CD4-positive, alpha-beta T cell (primary cell): ENCODE results near the gene CUEDC1. TPM values are rescaled to one million over a fixed set of nuclear protein-coding genes. Genes with fewer than 3 reads are reported as not detected.

Experiments
- ATAC-seq: fragments of 200-7000 bp; cut with Tn5 transposase; one replicate; pipeline ENCODE4 v1.10.0; 2022; ENCODE audit warnings: mild to moderate bottlenecking; ENCODE audit not compliant: poor library complexity
- CTCF ChIA-PET: fragments of 350-600 bp; sonication (Branson Sonifier 250); formaldehyde crosslinking; loops from one replicate; lab custom pipeline; 2021; ENCODE audit warnings: antibody characterized with exemption, inconsistent platforms; lab: Charles Lee
- POLR2A ChIA-PET: fragments of 350-600 bp; sonication (Branson Sonifier 250); formaldehyde crosslinking; loops from one replicate; lab custom pipeline; 2021; ENCODE audit warnings: antibody characterized with exemption, inconsistent platforms; lab: Charles Lee
- DNase-seq, 14 experiments: peaks; one replicate each; pipeline ENCODE4 v3.0.0-alpha.2; 2013 to 2020; ENCODE audit warnings: mixed read lengths in 2 of 14
- H3K27ac ChIP-seq, 2 donors: one replicate each; pipeline versions ENCODE4 v1.5.1 to v1.7.0; 2013; ENCODE audit warnings: low read length in 2 of 2, low read depth in 1 of 2, mild to moderate bottlenecking in 1 of 2
- H3K27me3 ChIP-seq, 2 experiments: 1 replicate in 1 of 2; 2 replicates in 1 of 2; pipeline versions ENCODE4 v1.6.1 to v1.7.0; 2013; ENCODE audit warnings: low read length in 2 of 2, control low read depth in 1 of 2, mild to moderate bottlenecking in 1 of 2, moderate library complexity in 1 of 2; ENCODE audit not compliant: insufficient read depth in 2 of 2, control insufficient read depth in 1 of 2
- H3K36me3 ChIP-seq: one replicate; pipeline ENCODE4 v1.6.1; 2013; ENCODE audit warnings: low read length, control low read depth; ENCODE audit not compliant: insufficient read depth
- H3K4me1 ChIP-seq: one replicate; pipeline ENCODE4 v1.6.1; 2013; ENCODE audit warnings: low read length, control low read depth; ENCODE audit not compliant: insufficient read depth
- H3K4me3 ChIP-seq: one replicate; pipeline ENCODE4 v1.5.1; 2013; ENCODE audit warnings: mild to moderate bottlenecking, low read length, moderate library complexity
- H3K9me3 ChIP-seq, 2 experiments: 1 replicate in 1 of 2; 2 replicates in 1 of 2; pipeline versions ENCODE4 v1.6.1 to v1.7.0; 2013; ENCODE audit warnings: low read length in 2 of 2, mild to moderate bottlenecking in 2 of 2, control low read depth in 1 of 2, moderate library complexity in 1 of 2; ENCODE audit not compliant: control insufficient read depth in 1 of 2, insufficient read depth in 1 of 2
- H3K27ac Mint-ChIP-seq: one replicate; pipeline ENCODE4 v1.8.0; 2020; ENCODE audit warnings: mixed read lengths
- H3K27me3 Mint-ChIP-seq: one replicate; pipeline ENCODE4 v1.8.0; 2021; ENCODE audit warnings: mixed read lengths
- H3K36me3 Mint-ChIP-seq: one replicate; pipeline ENCODE4 v1.8.0; 2021; ENCODE audit warnings: low read depth, mixed read lengths
- H3K4me1 Mint-ChIP-seq: one replicate; pipeline ENCODE4 v1.8.0; 2021; ENCODE audit warnings: low read depth, mixed read lengths
- H3K4me3 Mint-ChIP-seq: one replicate; pipeline ENCODE4 v1.8.0; 2020; ENCODE audit warnings: mild to moderate bottlenecking, mixed read lengths
- H3K9me3 Mint-ChIP-seq: one replicate; pipeline ENCODE4 v1.8.0; 2020; ENCODE audit warnings: mixed read lengths
- CTCF ChIP-seq: fragments of 200-600 bp; IDR thresholded peaks from one replicate; pipeline ENCODE4 v1.8.0; 2022; ENCODE audit warnings: antibody characterized with exemption, mild to moderate bottlenecking
- intact Hi-C, 2 experiments: fragments of 100-400 bp; cut with DNase I in 1 of 2; cut with micrococcal nuclease in 1 of 2; formaldehyde crosslinking; loops; one replicate each; pipeline versions ENCODE4 v1.15.1 to v1.9.0; 2023 to 2025; cut with DNase I, micrococcal nuclease
- total RNA-seq, 174 experiments: library from RNA in 2 of 174; stranded (reverse) in 2 of 174; gene quantifications; one replicate each; pipeline ENCODE4 v1.2.3 and lab custom pipeline; 2021 to 2026

Gene CUEDC1
- total RNA-seq, 2 experiments from 2014 or later: 0.41 to 1.0 TPM

GRCh38 chr17:57905875-57906455 lies 49.2 kb downstream of the CUEDC1 start:
- ATAC-seq (no peak), DNase-seq (no peak)
- intact Hi-C loops: no loop called here
- no peak overlapping the region for H3K4me3 Mint-ChIP-seq
- TF ChIP-seq CTCF: no peak
- peaks cover 6% of the 10 kb centered on the region for H3K4me1 Mint-ChIP-seq
- H3K27me3 Mint-ChIP-seq: no peaks in the 10 kb centered on the region
- H3K36me3 ChIP-seq: no peaks in the 10 kb centered on the region
- H3K4me1 ChIP-seq: peaks cover 15% of the 10 kb centered on the region
- no peak overlapping the region for H3K4me3 ChIP-seq
- no peak overlapping the region for H3K27ac ChIP-seq
- no peaks in the 10 kb centered on the region for H3K9me3 Mint-ChIP-seq
- ChIA-PET CTCF (no interaction called here), POLR2A (no interaction called here)
- no peaks in the 10 kb centered on the region for H3K9me3 ChIP-seq
- no peaks in the 10 kb centered on the region for H3K36me3 Mint-ChIP-seq
- no peak overlapping the region for H3K27ac Mint-ChIP-seq
- H3K27me3 ChIP-seq: no peaks in the 10 kb centered on the region

GRCh38 chr17:57903961-57904360 lies 51.3 kb downstream of the CUEDC1 start:
- H3K27ac Mint-ChIP-seq: no peak overlapping the region
- Histone ChIP-seq H3K27me3 (no peaks in the 10 kb centered on the region), H3K9me3 (no peaks in the 10 kb centered on the region), H3K27ac (no peak overlapping the region), H3K4me1 (peaks cover 21% of the 10 kb centered on the region), H3K36me3 (no peaks in the 10 kb centered on the region), H3K4me3 (no peak overlapping the region)
- H3K4me1 Mint-ChIP-seq: peaks cover 11% of the 10 kb centered on the region
- POLR2A ChIA-PET: interaction anchor here (1.8 kb wide), 1 partner anchor 84 kb away, joined by 6 read pairs; the partner anchor contains the start of gene VEZF1
- H3K36me3 Mint-ChIP-seq: no peaks in the 10 kb centered on the region
- intact Hi-C loops: no loop called here
- DNase-seq (no peak), ATAC-seq (no peak)
- CTCF ChIA-PET: no interaction called here
- H3K9me3 Mint-ChIP-seq: no peaks in the 10 kb centered on the region
- TF ChIP-seq CTCF: no peak
- H3K4me3 Mint-ChIP-seq: no peak overlapping the region
- H3K27me3 Mint-ChIP-seq: no peaks in the 10 kb centered on the region

GRCh38 chr17:57902800-57903759 lies 52.1 kb downstream of the CUEDC1 start:
- ATAC-seq (no peak), DNase-seq (peak in 3 of 14 experiments; percentile 23 to 61 (median 56))
- intact Hi-C loops: no loop called here

More at GRCh38 chr17:57902800-57903759, 52.1 kb downstream of the CUEDC1 start:
- H3K36me3 Mint-ChIP-seq: no peaks in the 10 kb centered on the region
- ChIA-PET CTCF (no interaction called here), POLR2A (interaction anchor here (1.8 kb wide), 1 partner anchor 85 kb away, joined by 6 read pairs; the partner anchor contains the start of gene VEZF1)
- Histone ChIP-seq H3K27ac (no peak overlapping the region), H3K4me1 (peaks cover 21% of the 10 kb centered on the region), H3K36me3 (no peaks in the 10 kb centered on the region), H3K27me3 (no peaks in the 10 kb centered on the region), H3K4me3 (no peak overlapping the region), H3K9me3 (no peaks in the 10 kb centered on the region)
- TF ChIP-seq CTCF: no peak
- no peaks in the 10 kb centered on the region for H3K9me3 Mint-ChIP-seq
- peaks cover 11% of the 10 kb centered on the region for H3K4me1 Mint-ChIP-seq
- H3K4me3 Mint-ChIP-seq: no peak overlapping the region
- no peak overlapping the region for H3K27ac Mint-ChIP-seq
- H3K27me3 Mint-ChIP-seq: no peaks in the 10 kb centered on the region
